Superior temporal gyrus (tissue), 1 donor: ENCODE results near the gene IQCE.

Experiments used
- DNase-seq: peaks from one replicate; pipeline ENCODE4 v3.0.0-alpha.2; 2016; ENCODE audit errors: extremely low spot score

The IQCE gene

DNA sequence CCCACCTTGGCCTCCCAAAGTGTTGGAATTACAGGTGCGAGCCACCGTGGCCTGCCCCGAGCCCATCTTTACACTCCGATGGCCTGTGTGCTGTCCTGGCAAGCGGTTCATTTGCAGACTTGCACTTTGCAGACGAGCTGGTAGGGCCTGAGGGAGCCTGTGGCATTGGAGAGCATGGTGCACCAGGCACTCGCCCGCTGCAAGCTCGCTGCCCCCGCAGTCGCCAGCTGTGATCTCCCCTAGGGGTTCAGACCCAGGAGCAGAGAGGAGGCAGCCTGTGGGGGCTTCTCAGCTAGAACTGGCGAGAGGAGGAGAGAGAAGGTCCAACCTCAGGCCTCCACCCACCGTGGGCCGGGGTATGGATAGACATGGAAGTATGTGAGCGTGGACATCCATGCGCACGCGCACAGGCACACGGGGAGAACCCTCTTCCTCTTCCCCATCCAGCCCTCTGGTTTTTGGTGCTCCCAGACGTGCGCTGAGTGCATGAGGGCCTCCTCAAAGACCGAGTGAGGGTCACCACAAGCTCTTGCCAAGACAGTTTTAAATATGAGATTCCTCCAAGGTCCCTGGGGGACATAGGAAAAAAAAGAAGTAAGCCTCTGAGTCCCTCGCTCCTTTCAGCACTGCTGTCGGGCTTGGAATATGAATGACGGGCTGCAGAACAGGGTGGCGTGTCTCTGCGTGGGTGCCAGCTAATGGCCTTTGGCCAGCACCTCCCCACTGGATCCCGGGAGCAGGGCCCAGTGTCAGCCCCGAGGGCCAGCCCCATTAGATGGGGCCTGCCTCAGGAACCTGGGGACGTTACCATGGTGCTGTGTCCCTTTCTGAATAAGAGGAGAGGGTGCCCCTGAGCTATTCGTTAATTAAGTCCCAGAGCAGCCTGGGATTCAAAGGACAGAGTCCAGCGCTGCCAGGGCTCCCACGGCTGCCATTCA, 57.9 kb downstream of the IQCE start:
- peak; percentile 35 for DNase-seq

DNA sequence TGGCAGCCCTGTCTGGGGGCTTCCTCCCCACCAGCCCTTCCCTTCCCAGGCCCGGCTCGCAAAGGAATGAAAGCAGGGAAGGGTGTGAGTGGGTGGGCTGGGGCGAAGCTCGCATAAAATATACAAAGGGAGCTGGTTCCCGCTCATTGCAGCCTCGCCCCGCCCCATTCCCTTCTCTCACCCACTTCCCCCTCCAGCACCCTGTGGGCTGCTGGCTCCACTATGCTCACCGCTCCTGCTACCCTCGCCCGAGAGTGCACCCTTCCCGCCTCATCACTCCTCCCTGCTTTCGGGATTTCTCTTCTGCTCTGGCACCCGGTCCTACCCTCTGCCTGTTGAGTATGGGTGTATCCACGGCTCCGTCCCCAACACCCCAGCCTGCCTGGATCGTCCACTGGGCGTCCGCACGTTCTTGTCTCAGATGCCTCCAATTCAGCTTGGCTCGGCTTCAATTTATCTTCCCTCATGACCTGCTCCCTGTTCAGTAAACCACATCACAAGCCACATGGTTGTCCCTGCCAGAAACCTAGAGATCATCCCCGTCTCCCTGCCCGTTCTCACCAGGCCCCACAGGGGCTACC, 58.6 kb downstream of the IQCE start:
- no peak for DNase-seq

- peak; percentile 55 for DNase-seq
These were observed 60.3 kb downstream of the IQCE start for GRCh38 chr7:2619116-2619515.

GRCh38 chr7:2621061-2621828, 62.5 kb downstream of the IQCE start:
- DNase-seq, result no peak

GRCh38 chr7:2621948-2622640, 63.3 kb downstream of the IQCE start:
- no peak for DNase-seq

DNA sequence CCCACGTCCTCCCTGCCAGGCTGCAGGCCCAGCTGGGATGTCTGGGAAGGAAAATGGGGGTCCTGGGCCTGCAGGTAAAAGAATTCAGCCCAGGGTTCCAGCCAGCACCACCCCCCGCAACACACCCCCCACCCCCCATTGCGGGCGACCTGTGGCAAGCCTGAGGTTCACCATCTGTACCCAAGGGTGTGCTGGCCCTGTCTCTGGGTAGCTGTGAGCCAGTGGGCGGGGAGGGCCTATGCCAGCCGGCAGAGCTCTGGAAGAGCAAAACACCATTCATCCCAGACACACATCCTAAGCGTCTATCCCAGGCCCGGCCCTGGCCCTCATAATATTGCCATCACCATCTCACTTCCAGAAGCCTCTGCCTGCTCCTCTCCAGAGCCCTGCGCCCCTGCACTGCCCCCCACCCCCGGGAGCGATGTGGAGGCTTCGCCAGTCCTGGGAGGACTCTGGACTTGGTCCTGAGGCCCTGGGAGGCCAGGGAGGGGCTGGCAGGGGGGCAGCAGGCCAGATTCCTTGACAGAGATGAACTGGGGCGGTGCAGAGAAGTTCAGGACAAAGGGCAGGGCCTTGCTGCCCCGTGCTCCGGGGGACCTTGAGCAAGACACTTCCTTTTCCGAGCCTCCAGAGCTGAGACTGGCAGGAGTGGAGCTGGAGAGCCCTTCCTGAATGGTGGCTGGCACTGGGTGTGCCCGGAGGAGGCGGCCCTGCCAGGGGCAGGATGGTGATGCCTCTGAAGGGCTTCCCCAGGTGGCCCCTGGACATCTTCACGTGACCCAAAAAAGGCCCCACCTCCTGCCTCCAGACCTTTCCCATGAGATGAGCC, 64.3 kb downstream of the IQCE start:
- DNase-seq, result no peak

DNA sequence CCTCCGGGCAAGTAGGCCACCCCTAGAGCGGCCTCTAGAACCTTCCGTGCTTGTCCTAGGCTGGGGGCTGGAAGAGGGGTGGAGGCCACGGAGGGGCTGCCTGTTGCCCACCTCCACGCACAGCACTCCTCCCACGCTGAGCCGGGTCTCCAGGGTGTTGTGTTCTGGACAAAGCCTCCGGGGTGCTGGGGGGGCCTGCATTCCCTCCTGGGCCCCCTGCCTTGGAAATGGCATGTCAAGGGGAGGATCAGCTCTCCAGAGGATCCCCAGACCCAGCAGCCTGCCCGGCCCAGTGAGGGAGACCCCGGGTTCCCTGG, 64.9 kb downstream of the IQCE start:
- no peak for DNase-seq

GRCh38 chr7:2624293-2624886, 65.6 kb downstream of the IQCE start:
- DNase-seq, result no peak

DNA sequence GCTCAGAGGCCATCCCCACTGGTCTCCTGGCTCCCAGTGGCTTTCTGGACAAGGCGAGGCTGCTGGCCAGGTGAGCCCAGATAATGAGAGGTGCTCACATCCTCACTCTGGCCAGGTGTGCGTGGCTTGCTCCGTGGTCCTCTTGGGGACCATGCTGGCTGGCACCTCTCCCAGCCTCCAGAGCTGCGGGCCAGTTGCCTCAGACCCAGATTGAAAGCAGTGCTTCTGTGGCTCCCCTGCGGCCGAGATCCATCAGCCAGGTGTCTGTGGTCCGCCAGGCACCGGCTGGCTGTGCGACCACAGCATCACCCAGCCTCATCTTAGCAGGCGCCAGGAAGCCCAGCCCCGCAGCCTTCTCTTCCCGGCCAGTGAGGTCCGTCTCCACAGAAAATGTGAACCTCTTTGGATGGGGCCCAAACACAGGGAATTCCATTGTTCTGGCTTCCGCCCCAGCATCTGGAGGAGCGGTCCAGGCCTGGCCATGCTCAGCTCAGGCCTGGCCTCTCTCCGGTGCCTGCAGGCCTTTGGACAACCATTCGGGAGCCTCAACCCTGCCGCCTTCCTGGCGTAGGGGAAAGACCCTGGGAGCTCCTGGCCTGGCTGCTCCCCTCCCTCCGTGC, 67.8 kb downstream of the IQCE start:
- DNase-seq, result no peak

DNA sequence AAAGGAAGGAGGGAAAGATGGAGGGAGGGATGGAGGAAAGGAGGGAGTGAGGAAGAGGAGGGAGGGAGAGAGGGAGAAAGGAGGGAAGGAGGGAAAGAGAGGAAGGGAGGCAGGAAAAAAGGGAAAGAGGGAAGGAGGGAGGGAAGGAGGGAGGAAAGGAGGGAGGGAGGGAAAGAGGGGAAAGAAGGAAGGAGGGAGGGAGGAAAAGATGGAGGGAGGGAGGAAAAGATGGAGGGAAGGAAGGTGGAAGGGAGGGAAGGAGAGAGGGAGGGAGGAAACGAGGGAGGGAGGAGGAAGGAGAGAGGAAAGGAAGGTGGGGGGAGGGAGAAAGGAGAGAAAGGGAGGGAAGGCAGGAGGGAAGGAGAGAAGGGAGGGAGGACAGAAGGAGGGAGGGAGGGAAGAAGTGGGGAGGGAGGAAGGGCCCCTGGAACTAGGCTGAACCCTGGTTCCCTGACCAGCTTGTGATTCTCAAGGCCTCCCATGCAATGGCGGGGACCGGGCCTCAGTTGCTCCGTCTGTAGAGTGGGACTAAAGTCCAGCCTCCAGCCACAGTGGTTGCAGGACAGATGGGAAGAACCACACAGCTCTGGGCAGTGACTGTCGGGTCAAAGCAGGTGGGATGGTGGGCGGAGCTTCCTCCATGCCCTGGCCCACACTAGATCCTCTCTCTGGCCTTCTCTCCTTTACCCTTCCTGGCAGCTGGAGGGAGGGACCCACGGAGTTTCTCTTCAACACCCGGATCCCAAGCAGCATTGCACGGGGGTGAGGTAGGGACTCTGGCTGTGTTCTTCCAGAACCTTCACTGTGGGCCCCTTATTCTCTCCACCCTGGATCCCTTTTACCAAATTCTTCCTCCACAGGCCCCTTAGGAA, 68.7 kb downstream of the IQCE start:
- DNase-seq, result no peak

- no peak for DNase-seq
These were observed 69.3 kb downstream of the IQCE start for GRCh38 chr7:2628130-2628482.

- no peak for DNase-seq
These were observed 70.1 kb downstream of the IQCE start for GRCh38 chr7:2628891-2629290.

- no peak for DNase-seq
These were observed 71.2 kb downstream of the IQCE start for GRCh38 chr7:2629746-2630681.

DNA sequence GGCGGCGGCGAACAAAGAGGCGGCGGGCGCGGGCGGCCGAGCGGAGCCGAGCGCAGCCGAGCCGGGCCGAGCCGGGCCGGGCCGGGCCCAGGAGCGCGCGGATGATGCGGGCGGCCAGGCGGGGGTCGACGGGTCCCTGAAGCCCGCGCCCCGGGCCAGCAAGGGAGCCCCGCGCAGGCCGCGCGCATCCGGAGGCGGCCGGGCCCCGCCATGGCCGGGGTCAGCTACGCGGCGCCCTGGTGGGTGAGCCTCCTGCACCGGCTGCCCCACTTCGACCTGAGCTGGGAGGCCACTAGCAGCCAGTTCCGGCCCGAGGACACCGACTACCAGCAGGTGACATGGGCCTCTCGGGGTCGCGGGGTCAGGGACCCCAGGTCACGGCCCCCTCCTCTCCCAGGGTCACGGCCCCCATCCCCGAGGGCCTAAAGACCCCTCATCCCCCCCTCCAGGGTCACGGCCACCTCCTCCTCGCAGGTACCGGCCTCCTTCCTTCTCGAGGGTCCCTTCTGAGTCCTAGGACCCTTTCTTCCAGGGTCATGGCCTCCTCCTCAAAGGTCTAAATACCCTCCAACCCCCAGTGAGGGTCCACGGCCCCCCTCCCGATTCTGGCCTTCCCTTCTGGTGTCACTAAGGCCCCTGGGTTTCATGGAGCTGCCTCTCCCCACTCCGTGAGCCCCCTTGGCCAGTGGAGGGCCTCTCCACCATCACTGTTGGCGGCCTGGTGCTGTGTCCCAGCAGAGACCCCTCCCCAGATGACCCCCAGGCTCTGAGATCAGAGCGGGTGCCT, 73.4 kb downstream of the IQCE start, which contains the start of gene TTYH3:
TTYH3 (plus strand) TSS at position 41 of the 787 bp plus-strand sequence; CDS start at position 211, 170 bp downstream.
- DNase-seq, result no peak

GRCh38 chr7:2632733-2633537, 74.2 kb downstream of the IQCE start:
- peak; percentile 32 for DNase-seq

- DNase-seq, result peak; percentile 53
These were observed 74.9 kb downstream of the IQCE start for GRCh38 chr7:2633538-2634266.
